ENCODE data around the gene RFPL1.

DNA sequence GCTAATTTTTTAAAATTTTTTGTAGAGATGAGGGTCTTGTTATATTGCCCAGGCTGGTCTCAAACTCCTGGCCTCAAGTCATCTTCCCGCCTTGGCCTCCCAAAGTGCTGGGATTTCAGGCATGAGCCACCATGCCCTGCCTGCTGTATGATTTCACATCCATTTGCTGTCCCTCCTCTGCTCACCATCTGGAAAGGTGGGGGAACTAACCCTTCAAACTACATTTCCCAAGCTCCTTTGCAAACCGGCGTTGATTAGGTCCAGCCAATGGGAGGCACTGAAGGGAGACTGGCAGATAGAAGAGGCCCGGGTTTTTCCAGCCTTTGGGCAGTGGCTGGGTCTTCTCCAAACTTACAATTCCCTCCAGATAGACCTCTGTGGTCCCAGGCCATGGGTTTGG is 19.3 kb downstream of the RFPL1 start:
- TF ChIP-seq POLR2AphosphoS5 (IDR thresholded peaks at IDR 0.05; ENCODE audit: low read depth, low read length) (no peak), REST (IDR thresholded peaks at IDR 0.05; ENCODE audit: insufficient read depth in 1 of 2, low read depth in 2 of 2, low read length in 2 of 2) (no peak), SIN3A (IDR thresholded peaks at IDR 0.05; ENCODE audit: borderline replicate concordance, insufficient read depth, low read length) (no peak), TAF1 (IDR thresholded peaks at IDR 0.05; ENCODE audit: borderline replicate concordance, insufficient read depth, low read length) (no peak), FOXP2 (optimal IDR thresholded peaks at IDR 0.05; ENCODE audit: borderline replicate concordance, extremely low read depth, extremely low read length, insufficient read depth) (no peak)

All from PFSK-1 (cell line).